Epithelial cell of esophagus (primary cell): ENCODE results near the gene LRRC45.

ENCODE experiments used
- DNase-seq: peaks from one replicate; pipeline ENCODE4 v3.0.0; 2010; ENCODE audit warnings: low read depth
- H3K4me3 ChIP-seq: 2 replicates; pipeline ENCODE4 v1.5.1; 2011; ENCODE audit warnings: mild to moderate bottlenecking, low read length, control low read depth
- TF ChIP-seq, protein P1 (sequence below): IDR thresholded peaks from 2 replicates; pipeline ENCODE4 v1.5.1; 2011; ENCODE audit warnings: low read depth, mild to moderate bottlenecking, low read length, control low read depth, inconsistent platforms; ENCODE audit not compliant: insufficient read depth; ENCODE audit errors: missing control alignments

Gene LRRC45

DNA sequence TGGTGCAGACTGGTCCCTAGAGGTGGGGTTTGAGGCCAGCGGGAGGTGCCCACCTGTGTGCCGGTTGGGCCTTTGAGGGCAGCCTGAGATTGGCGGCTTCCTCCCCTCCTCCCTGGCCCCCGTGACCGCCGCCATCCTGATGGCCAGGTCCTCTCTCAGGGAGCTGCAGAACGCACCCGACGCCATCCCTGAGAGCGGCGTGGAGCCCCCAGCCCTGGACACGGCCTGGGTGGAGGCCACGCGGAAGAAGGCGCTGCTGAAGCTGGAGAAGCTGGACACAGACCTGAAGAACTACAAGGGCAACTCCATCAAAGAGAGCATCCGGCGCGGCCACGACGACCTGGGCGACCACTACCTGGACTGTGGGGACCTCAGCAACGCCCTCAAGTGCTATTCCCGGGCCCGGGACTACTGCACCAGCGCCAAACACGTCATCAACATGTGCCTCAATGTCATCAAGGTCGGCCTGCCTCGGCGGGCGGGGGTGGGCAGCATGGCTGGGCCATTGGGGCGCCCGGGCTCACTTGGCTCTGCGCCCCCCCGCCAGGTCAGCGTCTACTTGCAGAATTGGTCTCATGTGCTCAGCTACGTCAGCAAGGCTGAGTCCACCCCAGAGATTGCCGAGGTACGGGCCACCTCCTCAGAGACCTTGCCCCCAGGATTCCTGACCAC, 31.4 kb downstream of the LRRC45 start:
- no peak for DNase-seq
- no peak overlapping the region for H3K4me3 ChIP-seq
- TF ChIP-seq, protein P1, sequence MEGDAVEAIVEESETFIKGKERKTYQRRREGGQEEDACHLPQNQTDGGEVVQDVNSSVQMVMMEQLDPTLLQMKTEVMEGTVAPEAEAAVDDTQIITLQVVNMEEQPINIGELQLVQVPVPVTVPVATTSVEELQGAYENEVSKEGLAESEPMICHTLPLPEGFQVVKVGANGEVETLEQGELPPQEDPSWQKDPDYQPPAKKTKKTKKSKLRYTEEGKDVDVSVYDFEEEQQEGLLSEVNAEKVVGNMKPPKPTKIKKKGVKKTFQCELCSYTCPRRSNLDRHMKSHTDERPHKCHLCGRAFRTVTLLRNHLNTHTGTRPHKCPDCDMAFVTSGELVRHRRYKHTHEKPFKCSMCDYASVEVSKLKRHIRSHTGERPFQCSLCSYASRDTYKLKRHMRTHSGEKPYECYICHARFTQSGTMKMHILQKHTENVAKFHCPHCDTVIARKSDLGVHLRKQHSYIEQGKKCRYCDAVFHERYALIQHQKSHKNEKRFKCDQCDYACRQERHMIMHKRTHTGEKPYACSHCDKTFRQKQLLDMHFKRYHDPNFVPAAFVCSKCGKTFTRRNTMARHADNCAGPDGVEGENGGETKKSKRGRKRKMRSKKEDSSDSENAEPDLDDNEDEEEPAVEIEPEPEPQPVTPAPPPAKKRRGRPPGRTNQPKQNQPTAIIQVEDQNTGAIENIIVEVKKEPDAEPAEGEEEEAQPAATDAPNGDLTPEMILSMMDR, result no peak

DNA sequence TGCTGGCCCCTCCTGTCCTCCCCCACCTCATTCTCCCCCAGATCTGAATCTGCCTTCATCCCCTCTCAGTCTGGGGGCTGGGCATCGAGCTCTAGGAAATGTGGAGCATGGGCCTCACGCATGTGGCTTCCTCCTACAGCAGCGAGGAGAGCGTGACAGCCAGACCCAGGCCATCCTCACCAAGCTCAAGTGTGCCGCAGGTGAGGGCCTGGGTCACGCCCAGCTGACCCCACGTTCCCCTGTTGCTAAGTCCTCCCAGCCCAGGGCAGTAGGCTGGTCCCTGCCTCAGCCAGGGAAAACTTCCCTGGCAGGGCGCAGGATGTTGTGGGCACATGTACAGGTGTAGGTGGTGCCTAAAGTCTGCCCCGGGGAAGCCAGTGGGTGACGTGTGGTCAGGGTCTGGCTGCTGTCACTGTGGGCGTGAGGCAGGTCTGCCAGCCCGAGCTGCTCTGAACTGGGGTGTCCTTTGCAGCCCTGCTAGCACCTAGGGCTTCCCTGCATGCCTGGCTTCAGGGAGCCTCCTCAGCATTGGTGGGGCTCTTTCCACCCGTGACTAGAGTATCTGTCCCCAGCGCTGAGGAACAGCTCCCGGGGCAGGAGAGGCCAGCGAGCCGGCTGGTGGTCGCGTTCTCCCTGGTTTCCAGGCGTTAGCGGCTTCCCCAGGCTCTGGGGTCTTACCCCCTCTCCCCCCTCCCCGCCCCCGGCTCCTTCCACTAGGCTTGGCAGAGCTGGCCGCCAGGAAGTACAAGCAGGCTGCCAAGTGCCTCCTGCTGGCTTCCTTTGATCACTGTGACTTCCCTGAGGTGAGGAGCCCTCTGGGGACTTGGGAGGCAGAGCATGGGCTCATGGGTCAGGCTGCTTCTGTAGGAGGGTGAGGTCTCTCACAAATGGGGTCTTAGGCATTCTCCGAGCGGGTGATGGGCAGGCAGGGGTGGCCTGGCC, 32.2 kb downstream of the LRRC45 start:
- TF ChIP-seq, protein P1, result no peak
- no peak for DNase-seq
- H3K4me3 ChIP-seq, result no peak overlapping the region

DNA sequence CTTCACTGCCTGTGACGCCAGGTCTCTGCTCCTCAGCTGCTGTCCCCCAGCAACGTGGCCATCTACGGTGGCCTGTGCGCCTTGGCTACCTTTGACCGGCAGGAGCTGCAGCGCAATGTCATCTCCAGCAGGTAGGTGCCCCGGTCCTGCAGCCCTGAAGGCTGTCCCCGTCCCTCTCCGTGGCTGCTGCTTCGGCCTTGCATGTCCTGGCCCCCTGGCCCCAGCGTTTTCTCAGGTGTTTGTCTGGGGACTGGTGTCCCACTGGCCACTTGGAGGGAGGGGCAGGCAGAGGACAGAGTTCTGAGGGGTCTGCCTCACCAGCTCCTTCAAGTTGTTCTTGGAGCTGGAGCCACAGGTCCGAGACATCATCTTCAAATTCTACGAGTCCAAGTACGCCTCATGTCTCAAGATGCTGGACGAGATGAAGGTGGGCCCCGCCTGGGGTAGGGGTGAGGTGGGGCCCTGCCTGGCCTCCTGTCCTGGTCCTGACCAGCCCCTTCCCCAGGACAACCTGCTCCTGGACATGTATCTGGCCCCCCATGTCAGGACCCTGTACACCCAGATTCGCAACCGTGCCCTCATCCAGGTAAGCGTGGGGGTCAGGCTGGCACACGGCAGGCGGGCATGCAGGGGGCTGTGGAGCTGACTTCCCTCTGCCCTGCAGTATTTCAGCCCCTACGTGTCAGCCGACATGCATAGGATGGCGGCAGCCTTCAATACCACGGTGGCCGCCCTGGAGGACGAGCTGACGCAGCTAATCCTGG, 33.0 kb downstream of the LRRC45 start:
- no peak for DNase-seq
- TF ChIP-seq, protein P1, result no peak
- H3K4me3 ChIP-seq, result no peak overlapping the region

DNA sequence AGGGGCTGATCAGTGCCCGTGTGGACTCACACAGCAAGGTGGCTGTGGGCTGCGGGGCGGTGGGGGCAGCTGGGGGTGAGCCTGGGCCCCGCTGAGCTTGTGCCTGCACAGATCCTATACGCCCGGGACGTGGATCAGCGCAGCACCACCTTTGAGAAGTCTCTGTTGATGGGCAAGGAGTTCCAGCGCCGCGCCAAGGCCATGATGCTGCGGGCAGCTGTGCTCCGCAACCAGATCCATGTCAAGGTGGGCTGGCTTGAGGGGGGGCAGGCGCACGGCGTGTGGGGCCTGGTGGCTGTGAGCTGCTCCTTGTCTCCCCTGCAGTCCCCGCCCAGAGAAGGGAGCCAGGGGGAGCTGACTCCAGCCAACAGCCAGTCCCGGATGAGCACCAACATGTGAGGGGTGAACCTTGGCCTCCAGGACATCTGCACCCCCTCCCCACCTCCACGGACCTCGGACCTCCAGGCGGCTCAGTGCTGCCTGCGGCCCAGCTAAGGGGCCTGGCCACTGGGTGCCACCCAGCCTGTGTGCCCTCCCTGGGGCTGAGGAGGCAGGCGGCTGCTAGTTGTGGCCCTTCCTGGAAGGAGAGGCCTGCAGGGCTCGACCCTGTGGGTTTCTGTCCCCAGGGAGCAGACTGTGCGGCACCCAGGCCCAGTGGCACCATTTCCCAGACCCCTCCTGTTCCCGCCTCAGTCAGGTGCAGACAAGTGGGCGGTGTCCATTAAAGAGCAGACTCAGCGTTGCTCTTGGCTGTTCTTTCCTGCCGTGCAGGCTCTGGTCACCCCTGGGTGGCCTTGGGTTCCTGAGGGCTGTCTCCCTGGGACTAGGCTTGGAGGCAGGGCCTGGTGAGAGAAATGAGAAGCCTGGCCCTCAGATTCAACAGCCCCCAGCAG, 33.9 kb downstream of the LRRC45 start:
- TF ChIP-seq, protein P1, result no peak
- DNase-seq, result no peak
- no peak overlapping the region for H3K4me3 ChIP-seq

DNA sequence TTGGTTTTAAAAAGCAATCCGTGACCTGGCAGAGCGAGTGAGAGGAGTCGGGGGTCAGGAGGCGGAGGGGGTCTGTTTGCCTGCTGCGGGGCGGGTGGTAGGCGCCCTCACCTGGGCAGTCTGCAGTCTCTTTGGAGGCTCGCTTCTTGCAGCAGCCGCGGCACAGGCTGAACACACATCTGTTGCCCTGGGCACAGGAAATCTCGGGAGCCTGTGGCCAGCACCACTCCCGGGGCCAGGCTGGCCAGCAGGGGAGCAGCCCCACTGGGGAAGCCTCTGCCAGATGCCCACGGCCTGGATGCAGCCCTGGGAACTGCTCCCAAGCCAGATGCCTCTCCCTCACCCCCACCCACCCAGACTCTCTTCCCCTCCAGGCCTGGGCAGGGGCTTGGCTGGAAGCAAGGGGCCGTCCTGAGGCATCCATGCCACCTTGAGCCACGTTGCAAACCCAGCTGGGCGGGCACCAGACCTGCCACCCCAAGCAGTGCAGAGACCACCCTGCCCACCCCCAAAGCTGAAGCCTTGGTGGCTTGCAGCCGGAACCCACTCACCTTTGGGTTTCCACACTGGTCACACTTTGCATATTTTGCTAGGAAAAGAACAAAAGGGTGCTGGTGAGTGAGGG, 35.2 kb downstream of the LRRC45 start:
- no peak overlapping the region for H3K4me3 ChIP-seq
- no peak for DNase-seq
- TF ChIP-seq, protein P1, result no peak

DNA sequence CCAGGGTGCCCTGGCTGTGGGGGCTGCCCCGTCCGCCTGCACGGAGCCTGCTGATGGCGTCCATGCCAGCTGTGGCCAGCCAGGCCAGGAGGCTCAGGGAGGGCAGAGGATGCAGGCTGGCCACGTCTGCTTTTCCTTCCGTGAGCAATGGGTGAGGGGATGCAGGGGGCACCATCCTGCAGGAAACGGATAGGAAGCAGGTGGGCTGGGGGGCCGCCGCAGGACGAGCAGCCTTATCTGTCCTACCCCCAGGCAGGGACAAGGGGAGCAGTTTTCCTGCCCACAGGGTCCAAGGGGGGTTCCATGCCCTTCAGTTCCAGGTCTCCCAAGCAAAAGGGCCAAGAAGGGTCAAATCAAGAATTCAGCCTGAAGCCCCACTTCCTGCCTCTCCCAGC, 35.7 kb downstream of the LRRC45 start:
- TF ChIP-seq, protein P1, result no peak
- no peak overlapping the region for H3K4me3 ChIP-seq
- DNase-seq, result no peak
